GM12873 (cell line): ENCODE measurements around the gene YIPF6.

Source experiments
- CTCF ChIP-seq: IDR thresholded peaks from 2 replicates; pipeline ENCODE4 v1.5.1; 2012; ENCODE audit warnings: low read depth, mild to moderate bottlenecking, moderate library complexity, low read length, control low read depth; ENCODE audit not compliant: insufficient read depth; ENCODE audit errors: missing control alignments

The YIPF6 gene

GRCh38 chrX:68498508-68499379, at the start of gene YIPF6:
YIPF6 (plus strand) TSS chrX:68499051; CDS start chrX:68499067, 16 bp downstream.
- TF ChIP-seq CTCF, result no peak

- TF ChIP-seq CTCF, result no peak
Observed at GRCh38 chrX:68451720-68452119, 47.1 kb upstream of the YIPF6 start.

GRCh38 chrX:68454476-68455150, 44.2 kb upstream of the YIPF6 start:
- TF ChIP-seq CTCF, result no peak

- TF ChIP-seq CTCF, result no peak
Observed at GRCh38 chrX:68455151-68455510, 43.7 kb upstream of the YIPF6 start.

GRCh38 chrX:68461093-68461492, 37.8 kb upstream of the YIPF6 start:
- no peak for TF ChIP-seq CTCF

GRCh38 chrX:68461576-68461975, 37.3 kb upstream of the YIPF6 start:
- TF ChIP-seq CTCF, result no peak

GRCh38 chrX:68462197-68462596, 36.7 kb upstream of the YIPF6 start:
- no peak for TF ChIP-seq CTCF
